AG10803 (cell line): Measurements from ENCODE around the gene ITGAV.
A peak's percentile ranks its signal among the peaks of the same experiment; 100 is the strongest.

Experiments used
- DNase-seq: peaks from one replicate; pipeline ENCODE4 v3.0.0; 2010; ENCODE audit warnings: low read depth
- H3K4me3 ChIP-seq: 2 replicates; pipeline ENCODE4 v1.5.1; 2011; ENCODE audit warnings: mild to moderate bottlenecking, low read length, control low read depth
- TF ChIP-seq, protein P1 (sequence below): conservative IDR thresholded peaks from 2 replicates; pipeline ENCODE4 v1.5.1; 2011; ENCODE audit warnings: mild to moderate bottlenecking, low read length, control low read depth, inconsistent platforms

The ITGAV gene

GRCh38 chr2:186594001-186594722 lies 4.3 kb downstream of the ITGAV start:
- TF ChIP-seq, protein P1, sequence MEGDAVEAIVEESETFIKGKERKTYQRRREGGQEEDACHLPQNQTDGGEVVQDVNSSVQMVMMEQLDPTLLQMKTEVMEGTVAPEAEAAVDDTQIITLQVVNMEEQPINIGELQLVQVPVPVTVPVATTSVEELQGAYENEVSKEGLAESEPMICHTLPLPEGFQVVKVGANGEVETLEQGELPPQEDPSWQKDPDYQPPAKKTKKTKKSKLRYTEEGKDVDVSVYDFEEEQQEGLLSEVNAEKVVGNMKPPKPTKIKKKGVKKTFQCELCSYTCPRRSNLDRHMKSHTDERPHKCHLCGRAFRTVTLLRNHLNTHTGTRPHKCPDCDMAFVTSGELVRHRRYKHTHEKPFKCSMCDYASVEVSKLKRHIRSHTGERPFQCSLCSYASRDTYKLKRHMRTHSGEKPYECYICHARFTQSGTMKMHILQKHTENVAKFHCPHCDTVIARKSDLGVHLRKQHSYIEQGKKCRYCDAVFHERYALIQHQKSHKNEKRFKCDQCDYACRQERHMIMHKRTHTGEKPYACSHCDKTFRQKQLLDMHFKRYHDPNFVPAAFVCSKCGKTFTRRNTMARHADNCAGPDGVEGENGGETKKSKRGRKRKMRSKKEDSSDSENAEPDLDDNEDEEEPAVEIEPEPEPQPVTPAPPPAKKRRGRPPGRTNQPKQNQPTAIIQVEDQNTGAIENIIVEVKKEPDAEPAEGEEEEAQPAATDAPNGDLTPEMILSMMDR = no peak
- DNase-seq = no peak
- no peak overlapping the region for H3K4me3 ChIP-seq

DNA sequence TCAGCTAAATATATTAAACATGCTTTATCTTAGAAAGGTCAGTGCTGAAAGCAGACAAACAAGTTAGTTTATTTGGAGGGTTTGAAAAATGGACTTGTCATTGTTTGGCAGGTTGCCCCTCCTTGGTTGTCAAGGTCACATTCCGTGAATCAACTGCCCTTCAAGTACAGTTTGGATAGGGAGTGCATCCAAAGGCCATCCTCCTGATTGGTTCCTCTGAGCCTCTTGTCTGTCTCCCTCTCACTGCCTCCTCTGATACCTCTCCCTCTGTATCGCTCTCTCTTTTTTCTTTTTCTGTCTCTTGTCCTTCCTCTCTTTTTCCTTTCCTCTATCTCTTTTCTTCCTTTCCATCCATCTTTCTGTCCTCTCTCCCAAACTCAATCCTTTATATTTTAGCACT lies 5.4 kb downstream of the ITGAV start:
- no peak overlapping the region for H3K4me3 ChIP-seq
- TF ChIP-seq, protein P1 = no peak
- no peak for DNase-seq

- TF ChIP-seq, protein P1 = no peak
- no peak overlapping the region for H3K4me3 ChIP-seq
- DNase-seq = no peak
Observed at GRCh38 chr2:186599186-186599778, 9.4 kb downstream of the ITGAV start.

DNA sequence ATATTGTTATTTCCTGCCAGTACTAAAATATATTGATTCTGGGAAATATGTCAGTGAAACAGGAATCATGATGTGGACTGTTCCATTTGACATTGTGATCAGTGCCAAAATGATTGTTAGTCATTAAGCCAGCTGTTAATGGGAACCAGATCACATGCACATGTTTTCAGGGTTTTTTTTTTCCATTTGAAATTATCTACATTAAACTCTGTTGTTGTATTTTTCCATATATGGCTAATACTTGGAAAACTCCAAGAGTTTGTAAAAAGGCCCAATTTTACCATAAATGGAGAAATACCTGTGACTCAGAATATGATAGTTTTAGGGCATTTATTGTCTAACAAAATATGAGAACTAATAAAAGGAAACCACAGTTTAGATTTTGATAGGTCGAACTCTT lies 13.4 kb downstream of the ITGAV start:
- peak; percentile 48 for DNase-seq
- TF ChIP-seq, protein P1 = no peak
- no peak overlapping the region for H3K4me3 ChIP-seq

- H3K4me3 ChIP-seq = no peak overlapping the region
- DNase-seq = no peak
- TF ChIP-seq, protein P1 = no peak
Observed at GRCh38 chr2:186605041-186605440, 15.2 kb downstream of the ITGAV start.

DNA sequence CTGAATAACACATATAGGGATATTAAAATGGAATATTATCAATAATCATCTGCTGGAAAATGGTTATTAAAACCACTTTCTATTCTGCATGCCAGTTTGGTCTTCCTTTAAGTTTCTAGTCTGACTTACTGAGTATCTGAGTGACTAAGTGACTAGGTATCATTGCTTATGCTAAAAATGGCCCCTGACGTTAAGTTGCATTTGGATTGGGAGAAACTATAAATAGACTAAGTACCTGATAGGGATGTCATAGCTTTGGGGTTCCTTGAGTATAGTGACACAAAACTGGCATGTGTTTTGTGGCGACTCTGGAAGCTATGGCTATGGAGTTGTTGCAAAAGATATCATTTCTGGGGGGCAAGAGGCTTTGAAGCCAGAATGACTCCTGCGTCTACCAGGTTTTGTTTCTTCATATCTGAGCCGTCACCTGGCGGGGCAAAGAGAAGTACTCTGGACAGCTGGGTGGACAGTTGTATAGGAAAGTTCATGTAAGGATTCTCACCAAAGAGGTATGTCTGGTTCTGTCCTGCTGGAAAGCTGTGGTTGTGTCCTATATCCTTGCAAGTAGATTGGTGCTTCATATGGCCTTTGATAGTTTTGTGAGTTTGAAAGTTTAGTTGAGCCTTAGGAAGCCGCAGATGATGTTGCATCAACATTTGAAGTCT lies 17.9 kb downstream of the ITGAV start:
- TF ChIP-seq, protein P1 = no peak
- no peak for DNase-seq
- no peak overlapping the region for H3K4me3 ChIP-seq
